ENCODE measurements around the gene SUPT4H1.

DNA sequence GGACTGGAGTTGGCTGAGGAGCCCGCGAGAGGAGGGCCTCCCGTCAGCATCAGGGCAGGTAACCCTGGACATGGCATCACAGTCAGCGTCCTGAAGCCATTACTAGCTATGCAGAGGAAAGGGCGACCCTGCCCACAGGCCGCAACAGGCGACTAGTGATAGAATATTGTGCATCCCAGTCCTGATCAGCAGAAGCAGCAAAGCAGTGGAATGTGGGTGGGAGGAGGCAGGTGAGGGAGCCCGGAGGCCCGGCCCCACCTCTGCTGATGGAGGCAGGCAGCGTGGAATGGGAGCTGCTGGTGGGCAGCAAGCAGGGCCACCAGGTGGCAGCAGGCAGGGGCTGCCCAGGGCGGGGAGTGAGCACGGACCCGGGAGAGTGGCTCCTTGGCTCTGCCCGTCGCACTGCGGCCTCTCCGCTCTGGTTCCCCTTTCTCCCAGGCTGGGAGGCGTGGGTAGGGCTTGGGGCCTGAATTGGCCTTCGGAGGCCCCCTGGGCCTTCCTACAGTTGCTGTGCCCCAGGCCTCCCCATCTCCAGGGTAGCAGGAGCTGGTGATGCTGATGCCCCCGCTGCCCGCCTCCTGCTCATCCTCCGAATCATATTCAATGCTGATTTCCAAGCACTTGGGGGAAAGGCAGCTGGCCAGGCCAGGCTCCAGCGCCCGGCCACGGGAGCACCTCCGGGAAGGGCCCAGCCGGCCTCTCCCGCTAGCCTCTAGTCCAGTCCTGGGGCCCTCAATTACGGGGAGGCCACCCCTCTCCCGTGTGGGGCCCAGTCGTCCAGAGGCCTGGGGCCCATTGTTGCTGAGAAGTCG, 43.6 kb downstream of the SUPT4H1 start:
- TF ChIP-seq, protein P1, sequence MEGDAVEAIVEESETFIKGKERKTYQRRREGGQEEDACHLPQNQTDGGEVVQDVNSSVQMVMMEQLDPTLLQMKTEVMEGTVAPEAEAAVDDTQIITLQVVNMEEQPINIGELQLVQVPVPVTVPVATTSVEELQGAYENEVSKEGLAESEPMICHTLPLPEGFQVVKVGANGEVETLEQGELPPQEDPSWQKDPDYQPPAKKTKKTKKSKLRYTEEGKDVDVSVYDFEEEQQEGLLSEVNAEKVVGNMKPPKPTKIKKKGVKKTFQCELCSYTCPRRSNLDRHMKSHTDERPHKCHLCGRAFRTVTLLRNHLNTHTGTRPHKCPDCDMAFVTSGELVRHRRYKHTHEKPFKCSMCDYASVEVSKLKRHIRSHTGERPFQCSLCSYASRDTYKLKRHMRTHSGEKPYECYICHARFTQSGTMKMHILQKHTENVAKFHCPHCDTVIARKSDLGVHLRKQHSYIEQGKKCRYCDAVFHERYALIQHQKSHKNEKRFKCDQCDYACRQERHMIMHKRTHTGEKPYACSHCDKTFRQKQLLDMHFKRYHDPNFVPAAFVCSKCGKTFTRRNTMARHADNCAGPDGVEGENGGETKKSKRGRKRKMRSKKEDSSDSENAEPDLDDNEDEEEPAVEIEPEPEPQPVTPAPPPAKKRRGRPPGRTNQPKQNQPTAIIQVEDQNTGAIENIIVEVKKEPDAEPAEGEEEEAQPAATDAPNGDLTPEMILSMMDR (IDR thresholded peaks at IDR 0.05) = no peak
- no peak for TF ChIP-seq POLR2AphosphoS5 (IDR thresholded peaks at IDR 0.05)

Data from sigmoid colon (tissue), 4 donors.